GM18868 (cell line): Measurements from ENCODE around the gene APBA2.
"Not testable (repeated sequence)": the region's sequence is repeated elsewhere in the genome, so short reads cannot be mapped to it uniquely, and the experiment has no call there.

ENCODE experiments used
- ATAC-seq: cut with Tn5 transposase; IDR thresholded peaks from one replicate; pipeline ENCODE4 v1.9.1; 2021; ENCODE audit warnings: mild to moderate bottlenecking, moderate library complexity; ENCODE audit not compliant: unreplicated experiment

The APBA2 gene

DNA sequence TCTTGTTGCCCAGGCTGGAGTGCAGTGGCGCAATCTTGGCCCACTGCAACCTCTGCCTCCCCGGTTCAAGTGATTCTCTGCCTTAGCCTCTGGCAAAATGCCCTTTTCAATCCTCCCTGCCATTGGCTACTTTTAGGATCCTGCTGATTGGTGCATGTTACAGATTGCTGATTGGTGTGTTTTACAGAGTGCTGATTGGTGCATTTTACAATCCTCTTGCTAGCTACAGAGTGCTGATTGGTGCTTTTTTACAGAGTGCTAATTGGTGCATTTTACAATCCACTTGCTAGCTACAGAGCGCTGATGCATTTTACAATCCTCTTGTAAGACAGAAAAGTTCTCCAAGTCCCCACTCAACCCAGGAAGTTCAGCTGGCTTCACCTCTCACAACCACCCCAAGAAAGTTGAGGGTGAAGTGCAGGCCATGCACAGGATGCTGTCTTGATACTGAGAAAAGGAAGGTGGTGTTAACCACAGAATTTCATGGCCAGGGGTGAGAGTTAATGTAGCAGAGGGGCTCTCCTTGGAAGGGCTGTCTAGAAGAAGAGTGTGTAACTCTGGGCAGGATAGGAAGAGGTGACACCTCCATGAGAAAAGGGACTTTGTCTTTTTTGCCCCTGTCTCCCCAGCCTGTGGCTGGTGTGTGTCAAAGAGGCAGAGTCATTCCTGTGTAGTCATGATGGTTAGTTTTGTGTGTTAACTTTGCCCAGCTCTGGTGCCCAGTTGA lies 145.9 kb downstream of the APBA2 start:
- no peak for ATAC-seq

GRCh38 chr15:29032229-29032625 lies 146.5 kb downstream of the APBA2 start:
- no peak for ATAC-seq

- ATAC-seq, result no peak
Observed at GRCh38 chr15:29032751-29033150, 147.0 kb downstream of the APBA2 start.

- no peak for ATAC-seq
Observed at GRCh38 chr15:29034151-29034550, 148.4 kb downstream of the APBA2 start.

- no peak for ATAC-seq
Observed at GRCh38 chr15:29034593-29035335, 149.0 kb downstream of the APBA2 start.

DNA sequence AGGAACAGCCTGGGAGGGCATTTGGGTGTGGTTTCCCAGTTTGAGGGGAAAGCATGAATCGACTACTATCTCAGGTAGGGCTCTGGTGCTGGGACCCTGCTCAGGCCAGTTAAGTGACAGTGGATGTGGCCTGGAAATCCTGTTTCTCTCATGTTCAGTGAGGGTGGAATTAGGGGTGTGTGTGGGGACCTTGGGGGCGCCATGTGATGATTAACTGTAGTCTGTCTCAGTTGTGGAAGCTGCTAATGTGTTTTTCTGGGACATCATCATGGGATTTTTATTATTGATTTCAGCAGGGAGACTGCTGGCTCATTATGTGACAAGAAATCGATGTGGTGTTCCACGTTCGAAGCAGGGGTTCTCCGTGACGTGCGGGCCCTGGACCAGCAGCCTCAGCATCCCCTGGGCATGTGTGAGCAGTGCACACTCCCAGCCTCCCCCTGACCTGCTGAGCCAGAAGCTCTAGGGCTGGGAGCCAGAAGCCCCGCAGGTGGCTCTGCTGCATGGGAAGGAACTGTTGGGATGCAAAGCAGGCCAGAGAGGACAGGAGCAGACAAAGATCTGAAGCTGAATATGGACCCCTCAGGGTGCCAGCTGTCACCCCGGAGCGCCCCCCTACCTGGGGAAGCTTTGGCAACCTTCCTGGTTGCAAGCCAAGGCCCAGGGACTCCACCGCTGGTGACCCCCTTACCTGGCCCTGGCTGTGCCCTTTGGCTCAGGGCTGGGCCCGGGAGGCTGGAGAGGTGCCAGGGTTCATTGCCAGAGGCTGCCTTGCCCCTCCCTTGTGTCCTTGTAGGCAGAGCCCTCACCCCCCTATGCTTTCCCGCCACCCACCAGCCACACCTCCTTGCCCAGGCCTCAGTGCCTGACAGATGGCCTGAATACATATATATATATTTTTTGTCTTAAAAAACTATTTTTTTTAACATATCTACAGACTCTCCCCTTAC lies 149.8 kb downstream of the APBA2 start:
- no peak for ATAC-seq

GRCh38 chr15:29037997-29038705 lies 152.4 kb downstream of the APBA2 start:
- ATAC-seq, result no peak

GRCh38 chr15:29039466-29040369 lies 153.9 kb downstream of the APBA2 start:
- ATAC-seq, result no peak

GRCh38 chr15:29040370-29040751 lies 154.6 kb downstream of the APBA2 start:
- no peak for ATAC-seq

DNA sequence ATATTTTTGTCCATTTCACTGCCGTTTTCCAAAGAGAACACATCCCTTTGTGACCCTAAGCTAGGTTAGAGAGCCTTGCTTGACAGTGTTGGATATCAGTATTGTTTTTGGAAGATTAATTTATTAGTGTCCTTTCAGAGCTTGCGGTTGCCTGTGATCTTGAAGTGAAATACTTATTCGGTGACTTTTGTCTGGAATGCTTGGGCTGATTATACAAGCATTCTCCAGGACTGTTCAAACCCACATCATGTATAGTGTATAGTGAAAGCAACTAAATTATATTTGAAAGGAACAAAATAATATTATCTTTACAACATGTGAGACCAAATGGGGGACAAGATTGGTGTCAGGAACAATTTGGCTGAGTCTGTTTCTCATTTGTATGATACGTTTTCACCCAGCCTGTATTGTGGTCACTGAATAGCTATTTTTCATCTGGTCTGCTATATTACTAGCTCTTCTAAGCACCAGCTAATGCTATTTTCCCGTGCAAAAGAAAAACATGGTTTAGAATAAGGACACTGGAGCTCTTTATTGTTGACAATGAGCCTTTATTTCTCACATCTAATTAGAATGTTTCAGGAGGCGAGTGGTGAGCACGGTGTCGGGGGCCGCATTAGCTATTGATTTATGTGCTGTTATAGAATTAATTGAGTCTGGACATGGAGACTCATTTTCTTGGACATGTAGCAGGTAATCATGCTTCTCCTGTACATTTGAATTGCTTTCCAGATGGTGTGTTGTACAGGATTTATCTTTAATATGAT lies 158.1 kb downstream of the APBA2 start:
- ATAC-seq, result no peak

GRCh38 chr15:29044503-29044901 lies 158.7 kb downstream of the APBA2 start:
- ATAC-seq, result no peak

DNA sequence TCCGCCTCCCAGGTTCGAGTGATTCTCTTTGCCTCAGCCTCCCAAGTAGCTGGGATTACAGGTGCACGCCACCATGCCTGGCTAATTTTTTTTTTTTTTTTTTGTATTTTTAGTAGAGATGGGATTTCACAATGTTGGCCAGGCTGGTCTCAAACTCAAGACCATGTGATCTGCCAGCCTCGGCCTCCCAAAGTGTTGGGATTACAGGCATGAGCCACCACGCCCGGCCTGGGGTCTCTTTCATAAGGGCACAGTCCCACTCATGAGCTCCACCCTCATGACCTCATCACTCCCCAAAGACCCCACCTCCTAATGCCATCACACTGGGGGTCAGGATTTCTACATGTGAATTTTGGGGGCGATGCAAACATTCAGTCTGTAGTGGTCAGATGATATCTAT lies 159.4 kb downstream of the APBA2 start:
- not testable (repeated sequence) for ATAC-seq

GRCh38 chr15:29045717-29046116 lies 159.9 kb downstream of the APBA2 start:
- ATAC-seq, result no peak

GRCh38 chr15:29046281-29046810 lies 160.6 kb downstream of the APBA2 start:
- no peak for ATAC-seq

DNA sequence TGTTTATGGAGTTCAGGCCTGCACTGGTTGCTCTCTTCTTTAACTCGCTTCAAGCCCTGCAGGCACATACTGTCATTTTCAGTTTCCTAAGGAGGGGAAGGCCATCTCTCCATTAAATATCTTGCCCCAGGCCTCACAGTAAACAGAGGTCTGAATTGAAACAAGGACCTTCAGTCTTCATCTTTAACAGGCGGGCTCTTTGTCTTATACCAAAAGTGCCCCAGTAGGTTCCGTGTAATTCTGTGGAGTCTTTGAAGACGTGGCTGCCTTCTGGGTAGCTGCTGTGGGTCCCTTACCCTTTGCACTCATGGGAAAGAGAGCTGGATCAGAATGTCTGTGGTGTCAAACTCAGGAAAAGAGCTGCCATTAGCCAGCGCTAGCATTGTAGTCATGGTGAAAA lies 161.2 kb downstream of the APBA2 start:
- no peak for ATAC-seq

DNA sequence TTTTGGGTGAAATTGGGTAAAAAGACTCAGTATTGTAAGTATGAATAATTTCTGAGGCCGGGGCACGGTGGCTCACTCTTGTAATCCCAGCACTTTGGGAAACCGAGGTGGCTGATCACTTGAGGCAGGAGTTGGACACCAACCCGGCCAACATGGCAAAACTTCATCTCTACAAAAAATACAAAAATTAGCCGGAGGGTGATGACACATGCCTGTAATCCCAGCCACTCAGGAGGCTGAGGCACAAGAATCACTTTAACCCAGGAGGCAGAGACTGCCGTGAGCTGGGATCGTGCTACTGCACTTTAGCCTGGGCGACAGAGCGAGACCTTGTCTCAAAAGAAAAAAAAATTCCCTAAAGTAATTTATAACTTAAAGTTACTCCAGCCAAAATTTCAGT lies 162.2 kb downstream of the APBA2 start:
- ATAC-seq, result no peak

DNA sequence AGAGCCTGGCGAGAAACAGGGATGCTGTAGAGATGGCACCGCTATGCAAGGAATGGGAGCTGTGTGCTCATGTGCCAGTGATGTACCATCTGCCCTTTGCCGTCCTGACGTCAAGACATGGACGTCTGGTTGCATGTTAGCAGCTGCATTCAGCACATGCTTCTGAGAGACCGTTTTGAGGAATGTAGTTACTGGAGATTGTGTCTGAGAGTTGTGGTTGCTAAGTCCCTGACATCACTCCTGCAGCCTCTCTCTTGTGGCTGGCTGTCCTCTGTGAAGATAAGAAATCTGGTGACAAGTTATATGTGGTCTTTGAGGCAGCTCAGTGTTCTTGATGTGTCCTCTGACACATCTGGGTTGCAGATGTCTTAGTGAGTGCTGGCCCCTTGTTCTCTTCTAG lies 165.1 kb downstream of the APBA2 start:
- no peak for ATAC-seq

DNA sequence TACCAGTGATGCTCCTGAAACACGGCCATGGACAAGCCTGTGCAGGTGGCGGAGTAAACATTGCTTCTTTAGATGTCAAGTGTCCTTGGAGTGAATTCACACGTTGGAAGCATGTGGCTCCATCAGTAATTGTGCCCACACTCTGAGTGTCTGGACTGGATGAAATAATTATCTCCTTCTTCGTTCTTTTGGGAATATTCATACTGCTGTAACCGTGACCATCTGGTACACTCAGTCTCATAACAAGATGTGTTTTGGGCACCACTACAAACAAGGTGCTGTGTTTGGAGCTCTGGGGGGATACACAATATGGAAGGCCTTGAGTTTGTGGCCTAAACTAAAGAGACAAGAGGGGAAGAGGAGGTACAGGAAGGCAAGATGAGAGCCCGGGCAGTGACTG lies 165.6 kb downstream of the APBA2 start:
- ATAC-seq, result no peak

DNA sequence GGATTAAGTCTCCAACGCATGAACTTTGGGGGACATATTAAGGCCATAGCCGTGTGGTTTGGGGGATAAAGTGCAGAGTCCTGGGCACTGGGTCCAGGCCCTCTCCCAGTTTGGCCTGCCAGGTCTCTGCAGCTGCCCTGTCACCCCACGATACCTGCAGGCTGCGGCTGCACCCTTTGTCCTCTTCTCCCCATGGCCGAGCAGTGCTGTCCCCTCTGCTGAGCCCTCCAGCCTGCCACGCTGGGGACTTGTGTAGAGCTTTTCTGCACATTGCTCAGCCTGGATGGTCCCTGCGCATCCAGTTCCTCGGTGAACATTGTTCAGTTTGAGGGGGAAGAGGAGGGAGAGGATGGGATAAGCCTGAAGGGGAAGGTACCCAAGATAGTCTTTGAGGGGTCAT lies 167.2 kb downstream of the APBA2 start:
- ATAC-seq, result no peak
